HG03060 (cell line): ENCODE measurements around the gene LMBRD1.
"Not testable (repeated sequence)": the region's sequence is repeated elsewhere in the genome, so short reads cannot be mapped to it uniquely, and the experiment has no call there.

Experiments
- ATAC-seq: cut with Tn5 transposase; IDR thresholded peaks from one replicate; pipeline ENCODE4 v1.9.1; 2021; ENCODE audit warnings: low read depth, moderate number of reproducible peaks; ENCODE audit not compliant: unreplicated experiment

The LMBRD1 gene

DNA sequence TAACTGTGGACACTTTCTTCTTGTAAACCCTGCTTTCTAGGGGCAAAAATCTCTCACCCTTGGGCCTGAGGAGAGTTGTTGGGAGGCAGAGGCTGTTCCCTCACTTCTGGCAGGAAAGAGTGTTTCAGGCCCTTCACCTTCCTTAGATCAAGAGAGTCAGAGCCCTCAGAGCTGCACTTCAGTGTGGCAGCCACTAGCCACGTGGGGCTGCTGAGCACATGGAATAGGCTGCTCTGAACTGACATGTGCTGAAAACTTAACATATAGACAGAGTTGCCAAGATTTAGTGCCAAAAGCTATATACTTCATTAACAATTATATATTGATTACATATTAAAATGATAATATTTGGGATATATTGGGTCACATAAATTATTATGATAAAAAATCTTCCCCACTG, 4.4 kb upstream of the LMBRD1 start:
- no peak for ATAC-seq

DNA sequence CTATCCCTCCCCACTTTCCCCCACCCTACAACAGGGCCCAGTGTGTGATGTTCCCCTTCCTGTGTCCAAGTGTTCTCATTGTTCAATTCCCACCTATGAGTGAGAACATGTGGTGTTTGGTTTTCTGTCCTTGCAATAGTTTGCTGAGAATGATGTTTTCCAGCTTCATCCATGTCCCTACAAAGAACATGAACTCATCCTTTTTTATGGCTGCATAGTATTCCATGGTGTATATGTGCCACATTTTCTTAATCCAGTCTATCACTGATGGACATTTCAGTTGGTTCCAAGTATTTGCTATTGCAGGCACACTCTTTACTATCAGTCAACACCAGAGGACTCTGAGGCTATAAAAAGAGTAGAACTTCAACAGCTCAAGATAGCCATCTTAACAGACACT, 2.0 kb upstream of the LMBRD1 start:
- not testable (repeated sequence) for ATAC-seq

DNA sequence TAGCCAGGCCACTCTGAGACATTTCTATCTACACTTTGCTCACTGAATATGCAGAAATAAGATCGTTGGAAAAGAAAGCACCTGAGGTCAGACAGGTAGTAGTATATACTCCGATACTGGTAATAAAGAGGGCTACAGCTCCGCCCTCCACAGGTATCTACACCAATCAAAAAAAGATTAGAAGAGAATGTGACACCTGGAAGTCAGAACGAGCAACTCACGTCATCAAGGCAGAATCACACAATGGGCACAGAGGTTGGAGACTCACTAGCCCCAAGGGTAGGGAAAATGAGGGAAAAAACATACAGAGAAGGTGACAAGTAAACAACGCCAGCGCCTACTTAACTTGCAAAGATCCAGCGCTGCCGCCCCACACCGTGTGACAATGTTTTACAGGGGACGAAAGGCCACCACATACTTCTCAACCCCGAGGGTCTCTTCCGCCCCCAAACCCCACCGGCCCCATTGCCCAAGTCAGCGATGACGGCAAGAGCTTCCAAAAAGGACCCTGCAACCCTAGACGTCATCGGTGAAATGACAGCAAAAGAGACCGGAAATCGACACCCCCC, 653 bp downstream of the LMBRD1 start:
- peak; percentile 22 for ATAC-seq

DNA sequence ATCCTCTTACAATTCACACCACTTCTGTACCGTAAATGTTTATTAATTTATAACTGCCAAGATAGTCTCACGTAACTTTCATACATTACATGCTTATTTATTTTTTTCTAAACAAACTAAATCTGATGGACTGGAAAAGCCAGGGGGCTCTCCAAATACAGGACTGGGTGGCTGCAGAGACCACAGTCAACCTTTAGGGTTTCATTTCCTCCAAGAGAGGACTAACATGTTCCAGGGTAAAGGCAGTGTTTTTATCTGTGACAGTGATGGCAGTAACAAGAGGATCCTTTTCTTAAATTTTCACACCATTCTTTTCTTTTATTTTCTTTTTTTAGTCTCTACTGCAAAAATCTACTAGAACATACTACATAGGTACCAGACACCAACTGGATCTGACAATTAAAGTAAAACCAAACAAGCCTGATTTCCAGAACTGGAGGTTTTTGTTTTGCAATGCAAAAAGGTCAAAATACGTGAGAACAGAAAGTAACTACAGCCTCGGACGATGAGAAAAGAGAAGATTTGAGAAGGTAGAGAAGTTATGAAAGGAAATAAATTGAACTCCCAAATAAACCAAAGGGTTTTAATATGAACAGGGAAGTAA, 1.2 kb downstream of the LMBRD1 start:
- no peak for ATAC-seq

DNA sequence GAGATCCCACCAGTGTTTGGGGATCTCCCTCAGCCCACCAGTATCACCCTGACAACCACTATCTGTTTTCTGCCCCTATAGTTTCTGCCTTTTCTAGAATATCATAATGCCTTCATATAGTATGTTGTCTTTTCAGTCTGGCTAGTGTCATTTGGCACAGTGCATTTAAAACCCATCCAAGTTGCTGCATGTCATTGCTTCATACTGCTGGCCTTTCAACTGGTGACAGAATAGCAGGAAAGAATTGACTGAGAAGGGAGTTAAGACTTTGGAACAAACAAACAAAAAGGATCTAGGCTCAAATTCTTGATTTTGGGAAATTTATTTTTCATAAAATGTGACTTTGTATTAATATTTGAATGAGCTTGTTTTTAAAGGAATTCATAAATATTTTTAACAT, 4.5 kb downstream of the LMBRD1 start:
- ATAC-seq, result no peak

DNA sequence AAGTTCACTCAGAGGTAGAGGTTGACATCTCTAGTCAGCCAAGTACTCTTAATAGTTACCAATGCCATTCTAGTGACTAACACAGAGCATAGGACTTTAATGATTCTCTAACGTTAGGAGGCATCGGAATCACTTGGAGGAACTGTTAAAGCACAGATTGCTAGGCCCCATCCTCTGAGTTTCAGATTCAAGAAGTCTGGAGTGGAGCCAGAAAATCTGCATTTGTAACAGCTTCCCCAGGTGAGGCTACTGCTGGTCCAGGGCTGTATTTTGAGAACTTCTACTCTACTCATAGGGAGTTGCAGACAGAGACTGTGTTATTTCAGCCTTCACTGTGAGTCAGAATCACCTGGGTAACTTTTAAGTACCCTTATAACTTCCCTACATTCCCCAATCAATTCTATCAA, 5.7 kb downstream of the LMBRD1 start:
- ATAC-seq, result no peak

DNA sequence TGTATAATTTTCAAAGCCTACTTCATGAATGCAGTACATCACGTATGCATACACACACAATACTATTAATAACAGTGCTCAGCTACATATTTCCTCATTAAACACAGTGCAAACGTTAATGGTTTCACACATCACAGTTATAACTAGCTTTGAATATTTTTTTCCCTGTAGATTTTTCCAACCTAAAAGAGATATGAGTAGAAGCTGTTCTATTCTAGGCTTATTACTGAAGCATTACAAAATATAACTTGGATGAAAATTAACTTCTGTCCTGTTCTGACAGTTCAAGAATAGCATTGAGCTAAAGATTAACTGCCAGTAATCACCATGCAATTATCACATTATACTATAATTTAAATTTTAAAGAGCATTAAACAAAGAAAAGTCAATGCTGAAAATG, 6.2 kb downstream of the LMBRD1 start:
- ATAC-seq, result no peak

DNA sequence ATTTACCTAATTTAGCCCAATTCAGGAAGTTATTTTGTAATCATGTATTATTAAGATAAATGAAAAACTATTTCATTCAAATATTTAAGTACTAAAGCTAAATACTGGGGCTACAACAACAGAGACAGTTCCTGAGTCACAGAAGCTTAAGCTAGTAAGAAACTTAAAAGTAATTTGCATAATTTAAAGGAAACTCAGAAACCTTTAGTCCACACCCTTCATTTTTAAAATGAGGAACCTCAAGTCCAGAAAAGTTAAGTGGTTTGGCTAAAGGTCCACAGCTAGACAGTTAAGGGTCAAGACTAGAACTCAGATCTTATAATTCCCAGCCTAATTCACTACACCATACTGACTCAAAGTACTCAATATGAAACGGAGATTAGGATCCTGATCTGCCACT, 7.2 kb downstream of the LMBRD1 start:
- no peak for ATAC-seq

DNA sequence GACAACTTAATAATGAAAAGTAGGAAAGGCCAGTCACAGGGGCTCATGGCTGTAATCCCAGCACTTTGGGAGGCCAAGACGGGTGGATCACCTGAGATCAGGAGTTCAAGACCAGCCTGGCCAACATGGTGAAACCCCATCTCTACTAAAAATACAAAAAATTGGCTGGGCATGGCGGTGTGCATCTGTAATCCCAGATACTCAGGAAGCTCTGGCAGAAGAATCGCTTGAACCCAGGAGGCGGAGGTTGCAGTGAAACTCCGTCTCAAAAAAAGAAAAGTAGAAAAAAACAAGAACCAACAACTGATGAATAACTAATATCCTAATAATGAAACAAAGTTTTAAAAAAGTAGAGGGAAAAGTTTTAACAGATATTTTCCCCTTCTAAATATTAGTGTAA, 9.4 kb downstream of the LMBRD1 start:
- not testable (repeated sequence) for ATAC-seq

DNA sequence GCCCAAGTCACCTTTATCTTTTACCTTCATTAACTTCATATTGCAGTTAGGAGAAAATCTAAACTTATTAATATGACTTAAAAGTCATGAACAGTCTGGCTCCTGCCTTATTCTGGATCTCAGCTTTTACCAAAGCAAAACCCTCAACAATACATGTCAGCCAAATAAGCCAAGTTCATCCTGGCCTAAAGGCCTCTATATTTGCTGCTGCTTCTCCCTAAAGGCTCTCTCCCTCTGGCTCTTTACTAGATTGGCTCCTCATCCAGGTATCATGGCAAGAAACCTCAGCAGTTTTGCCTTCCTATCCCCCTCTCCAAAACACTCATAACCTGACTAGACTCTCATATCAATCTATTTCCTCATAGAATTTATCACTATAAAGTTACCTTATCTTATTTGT, 11.1 kb downstream of the LMBRD1 start:
- no peak for ATAC-seq

DNA sequence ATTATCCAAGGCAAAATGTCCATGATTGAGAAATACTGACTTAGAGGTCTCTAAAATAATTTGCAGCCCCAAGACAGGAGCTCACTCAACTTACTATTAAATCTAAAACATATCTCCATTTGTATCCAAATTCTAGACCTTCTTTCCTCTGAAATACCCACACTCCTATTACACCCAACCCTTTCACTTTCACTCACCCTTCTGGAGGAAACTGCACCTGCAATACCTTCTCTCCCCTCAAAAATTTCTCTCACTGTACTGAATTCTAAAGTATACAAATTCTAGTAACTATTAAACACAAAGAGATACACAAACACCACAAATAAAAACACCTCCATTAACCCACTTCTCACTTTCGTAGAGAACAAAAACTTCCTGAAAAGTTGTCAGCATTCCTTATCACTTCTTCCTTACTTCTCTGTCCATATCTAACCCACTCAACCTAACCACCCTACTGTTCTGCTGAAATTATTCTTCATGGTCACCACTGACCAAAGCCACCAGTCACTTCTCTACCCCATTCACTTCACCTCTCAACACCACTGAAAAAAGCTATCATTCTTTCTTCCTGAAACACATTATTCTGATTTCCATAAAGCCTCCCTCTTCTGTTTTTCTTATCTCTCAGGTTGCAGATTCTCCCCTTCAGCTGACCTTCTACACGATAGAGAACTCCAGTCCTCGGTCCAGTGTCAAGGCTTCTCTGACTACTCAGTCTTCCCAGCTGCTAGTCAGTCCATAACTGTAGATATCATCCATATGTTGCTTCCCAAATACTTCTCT, 12.0 kb downstream of the LMBRD1 start:
- ATAC-seq, result peak; percentile 69

DNA sequence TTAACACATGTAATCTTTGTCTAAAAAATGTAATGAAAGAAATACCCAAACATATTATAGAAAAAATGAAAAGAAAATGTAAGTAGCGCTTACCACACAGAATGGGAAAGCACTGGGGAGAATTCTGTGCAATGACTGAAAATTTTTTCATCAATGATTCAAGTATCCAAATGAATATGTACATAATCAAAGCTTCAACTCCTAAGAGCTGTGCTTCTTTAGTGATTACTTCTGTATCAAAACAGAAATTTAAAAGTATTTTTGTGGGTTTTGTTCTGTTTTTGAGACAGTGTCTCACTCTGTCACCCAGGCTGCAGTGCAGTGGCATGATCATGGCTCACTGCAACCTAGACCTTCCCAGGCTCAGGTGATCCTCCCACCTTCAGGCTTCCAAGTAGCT, 13.7 kb downstream of the LMBRD1 start:
- ATAC-seq, result no peak

DNA sequence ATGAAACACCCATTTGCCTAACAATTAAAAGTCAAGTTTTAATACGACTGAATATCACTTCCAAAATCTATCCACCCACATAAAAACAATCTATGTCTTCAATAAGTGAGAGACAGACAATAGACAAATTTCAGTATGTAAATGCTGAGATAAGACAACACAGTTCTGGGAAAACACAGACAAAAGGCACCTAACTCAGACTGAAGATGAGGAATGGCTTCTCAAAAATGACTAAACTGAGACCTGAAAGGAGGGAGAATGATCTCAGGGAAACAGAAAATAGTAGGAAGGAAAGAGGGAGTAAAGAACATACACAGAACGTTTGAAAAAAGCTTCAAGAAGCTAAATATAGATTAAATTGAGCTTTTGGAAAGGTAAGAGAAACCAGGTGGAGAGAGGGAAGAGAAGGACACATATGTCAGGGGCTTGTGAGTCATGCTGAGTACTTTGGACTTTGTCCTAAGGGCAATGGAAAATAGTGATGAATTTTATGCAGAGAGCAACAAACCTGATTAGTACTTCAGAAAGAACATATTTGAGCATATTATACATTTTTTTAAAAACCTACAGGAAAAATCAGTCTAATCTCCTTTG, 16.1 kb downstream of the LMBRD1 start:
- no peak for ATAC-seq

DNA sequence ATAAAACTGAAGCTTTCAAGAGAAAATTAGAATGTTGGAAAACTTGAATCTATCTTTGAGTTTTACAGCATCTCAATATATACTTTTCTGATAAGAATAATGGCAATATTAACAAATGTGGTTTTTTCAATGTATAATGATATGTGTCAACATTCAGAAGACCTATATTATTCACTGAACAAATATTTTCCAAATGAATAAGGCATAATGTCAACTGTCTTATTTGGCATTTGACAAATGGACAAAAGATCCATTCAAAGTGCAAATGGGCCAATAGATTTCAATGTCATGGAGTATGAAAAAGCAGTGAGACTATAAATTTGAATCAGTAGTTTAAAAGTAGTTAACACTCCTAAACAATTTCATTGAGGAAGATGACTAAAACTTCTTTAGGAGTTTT, 20.9 kb downstream of the LMBRD1 start:
- no peak for ATAC-seq

DNA sequence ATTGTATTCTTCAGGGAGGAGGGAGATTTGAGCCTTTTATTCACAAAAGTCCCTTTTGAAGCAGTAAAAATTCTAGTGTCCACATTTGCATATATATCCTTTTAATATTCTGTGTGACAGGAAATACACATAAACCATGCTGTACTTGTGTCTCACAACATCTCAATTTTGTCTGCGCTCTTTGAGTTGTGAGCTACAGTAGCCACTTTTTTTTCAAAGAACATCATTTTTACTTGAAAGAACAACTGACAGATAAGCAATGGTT, 21.3 kb downstream of the LMBRD1 start:
- ATAC-seq, result no peak

DNA sequence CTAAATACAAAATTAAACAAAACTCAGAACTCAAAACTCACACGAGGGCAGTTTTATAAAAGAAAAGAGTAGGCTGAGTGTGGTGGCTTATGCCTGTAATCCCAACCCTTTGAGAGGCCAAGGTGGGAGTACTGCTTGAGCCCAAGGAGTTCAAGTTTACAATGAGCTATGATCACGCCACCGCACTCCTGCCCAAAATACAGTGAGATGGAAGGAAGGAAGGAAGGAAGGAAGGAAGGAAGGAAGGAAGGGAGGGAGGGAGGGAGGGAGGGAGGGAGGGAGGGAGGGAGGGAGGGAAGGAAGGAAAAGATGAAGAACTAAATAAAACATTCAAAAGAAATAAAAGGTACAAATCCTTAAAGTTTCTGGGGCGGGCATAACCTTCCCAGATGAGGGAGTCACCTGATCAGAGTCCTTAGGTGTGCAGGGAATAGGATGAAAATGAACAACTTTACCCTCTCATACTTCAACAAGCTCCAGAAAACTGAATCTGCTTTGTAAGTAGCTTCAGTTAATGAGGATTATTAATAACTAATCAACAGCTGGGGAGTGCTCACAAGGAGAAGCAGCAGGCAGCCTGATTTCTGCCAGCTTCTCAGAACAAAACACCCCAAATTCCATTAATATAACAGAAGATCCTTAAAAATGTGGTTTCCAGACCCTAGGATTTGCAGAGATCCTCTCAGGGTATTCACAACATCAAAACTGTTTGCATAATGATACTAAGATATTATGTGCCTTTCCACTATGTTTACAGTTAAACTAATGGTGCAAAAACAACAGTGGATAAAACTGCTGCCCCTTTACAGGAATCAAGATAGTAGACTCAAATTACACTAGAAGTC, 21.8 kb downstream of the LMBRD1 start:
- ATAC-seq, result no peak

DNA sequence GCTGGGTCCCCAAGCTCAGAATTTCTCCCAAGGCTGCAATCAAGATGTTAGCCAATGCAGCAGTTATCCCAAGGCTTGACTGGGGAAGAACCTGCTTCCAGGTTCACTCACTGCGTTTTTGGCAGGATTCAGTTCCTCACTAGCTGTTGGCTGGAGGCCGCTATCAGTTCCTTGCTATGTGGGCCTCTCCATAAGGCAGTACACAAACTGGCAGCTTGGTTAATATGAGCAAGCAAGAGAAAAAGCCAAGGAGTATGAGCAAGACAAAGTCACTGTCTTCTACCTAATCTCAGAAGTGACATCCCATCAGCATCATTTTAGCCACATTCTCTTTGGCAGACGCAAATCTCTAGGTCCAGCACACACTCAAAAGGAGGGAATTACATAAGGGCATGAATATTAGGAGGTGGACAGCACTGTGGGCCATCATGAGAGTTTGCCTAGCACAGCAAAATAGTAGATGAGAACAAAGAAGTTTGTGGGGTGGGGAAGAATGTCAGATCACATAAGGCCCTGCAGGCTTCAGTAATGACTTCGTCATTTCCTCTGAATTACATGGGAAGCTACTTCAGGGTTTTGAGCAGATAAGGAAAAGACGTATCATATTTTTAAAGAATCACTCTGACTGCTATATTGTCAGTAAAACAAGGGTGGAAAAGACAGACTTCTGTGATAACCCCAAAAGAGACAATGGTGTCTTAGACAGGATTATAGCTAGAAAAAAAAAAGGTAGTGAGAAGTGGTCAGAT, 25.5 kb downstream of the LMBRD1 start:
- no peak for ATAC-seq

DNA sequence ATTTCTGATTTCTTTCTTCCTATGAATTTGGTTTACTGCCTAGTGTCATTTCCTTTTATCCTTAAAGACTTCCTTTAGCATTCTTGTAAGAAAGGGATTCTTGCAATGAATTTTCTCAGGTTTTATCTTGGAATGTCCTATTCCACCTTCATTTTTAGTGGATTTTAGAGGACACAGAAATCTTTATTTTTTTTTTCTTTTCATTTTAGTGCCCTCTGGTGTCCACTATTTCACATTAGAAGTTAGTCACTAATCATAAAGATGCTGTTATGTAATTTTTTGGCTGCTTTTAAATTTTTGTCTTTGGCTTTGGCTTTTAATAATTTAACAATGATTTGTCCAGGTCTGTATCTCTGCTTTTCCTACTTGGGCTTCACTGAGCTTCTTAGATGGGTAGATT, 28.1 kb downstream of the LMBRD1 start:
- no peak for ATAC-seq

DNA sequence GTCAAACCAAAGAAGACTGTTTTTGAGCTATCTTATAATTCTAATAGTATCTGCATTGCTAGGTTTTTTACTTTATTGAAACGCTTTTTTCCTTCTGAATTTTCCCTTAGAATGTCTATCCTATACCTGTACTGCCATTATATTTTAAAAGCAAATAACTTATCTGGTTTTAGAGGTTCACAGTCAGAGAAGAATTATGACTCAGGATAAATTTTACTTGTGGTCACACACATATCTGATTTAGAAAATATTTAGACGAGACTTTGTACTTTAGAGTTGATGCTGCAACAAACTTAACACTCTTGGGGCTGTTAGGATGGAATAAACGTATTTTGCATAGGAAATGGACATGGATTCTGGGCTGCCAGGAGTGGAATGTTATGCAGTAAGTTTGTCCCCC, 33.0 kb downstream of the LMBRD1 start:
- ATAC-seq, result no peak

DNA sequence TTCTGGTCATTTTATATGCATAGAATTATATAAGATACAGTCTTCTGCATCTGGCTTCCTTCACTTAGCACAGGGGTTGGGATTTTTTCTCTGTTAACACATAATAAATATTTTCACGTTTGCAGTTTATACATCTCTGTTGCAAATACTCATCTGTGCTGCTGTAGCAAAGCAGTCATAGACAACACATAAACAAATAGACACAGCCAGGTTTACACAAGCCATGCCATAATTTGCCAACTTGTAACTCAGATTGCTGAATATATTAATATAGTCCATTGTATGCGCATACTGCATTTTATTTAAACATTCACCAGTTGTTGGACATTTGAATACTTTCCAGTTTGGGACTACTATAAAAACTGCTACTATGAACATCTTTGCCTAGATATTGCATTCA, 35.0 kb downstream of the LMBRD1 start:
- ATAC-seq, result no peak
